Measurements from ENCODE around the gene ORAI3.

Gene ORAI3

GRCh38 chr16:30998852-30999761, 50.2 kb downstream of the ORAI3 start:
- Histone ChIP-seq H3K27me3 (ENCODE audit: control insufficient read depth in 1 of 2, insufficient read depth in 2 of 2, low read length in 2 of 2) (no peaks in the 10 kb centered on the region), H3K27ac (ENCODE audit: low read depth, low read length) (no peak overlapping the region), H3K4me3 (ENCODE audit: low read depth in 1 of 2, low read length in 2 of 2) (no peak overlapping the region), H3K4me1 (ENCODE audit: insufficient read depth, low read length) (peaks cover 4% of the 10 kb centered on the region), H3K36me3 (ENCODE audit: insufficient read depth, low read length) (no peaks in the 10 kb centered on the region), H3K9me3 (ENCODE audit: low read length) (no peaks in the 10 kb centered on the region), H3K9ac (ENCODE audit: low read length) (no peak overlapping the region)

- no peak overlapping the region for H3K9ac ChIP-seq (ENCODE audit: low read length)
- no peak overlapping the region for H3K27ac ChIP-seq (ENCODE audit: low read depth, low read length)
- H3K36me3 ChIP-seq (ENCODE audit: insufficient read depth, low read length) = no peaks in the 10 kb centered on the region
- no peak overlapping the region for H3K4me3 ChIP-seq (ENCODE audit: low read depth in 1 of 2, low read length in 2 of 2)
- H3K27me3 ChIP-seq (ENCODE audit: control insufficient read depth in 1 of 2, insufficient read depth in 2 of 2, low read length in 2 of 2) = no peaks in the 10 kb centered on the region
- H3K9me3 ChIP-seq (ENCODE audit: low read length) = no peaks in the 10 kb centered on the region
- H3K4me1 ChIP-seq (ENCODE audit: insufficient read depth, low read length) = peaks cover 4% of the 10 kb centered on the region
Observed at GRCh38 chr16:31000671-31001382, 52.0 kb downstream of the ORAI3 start.

DNA sequence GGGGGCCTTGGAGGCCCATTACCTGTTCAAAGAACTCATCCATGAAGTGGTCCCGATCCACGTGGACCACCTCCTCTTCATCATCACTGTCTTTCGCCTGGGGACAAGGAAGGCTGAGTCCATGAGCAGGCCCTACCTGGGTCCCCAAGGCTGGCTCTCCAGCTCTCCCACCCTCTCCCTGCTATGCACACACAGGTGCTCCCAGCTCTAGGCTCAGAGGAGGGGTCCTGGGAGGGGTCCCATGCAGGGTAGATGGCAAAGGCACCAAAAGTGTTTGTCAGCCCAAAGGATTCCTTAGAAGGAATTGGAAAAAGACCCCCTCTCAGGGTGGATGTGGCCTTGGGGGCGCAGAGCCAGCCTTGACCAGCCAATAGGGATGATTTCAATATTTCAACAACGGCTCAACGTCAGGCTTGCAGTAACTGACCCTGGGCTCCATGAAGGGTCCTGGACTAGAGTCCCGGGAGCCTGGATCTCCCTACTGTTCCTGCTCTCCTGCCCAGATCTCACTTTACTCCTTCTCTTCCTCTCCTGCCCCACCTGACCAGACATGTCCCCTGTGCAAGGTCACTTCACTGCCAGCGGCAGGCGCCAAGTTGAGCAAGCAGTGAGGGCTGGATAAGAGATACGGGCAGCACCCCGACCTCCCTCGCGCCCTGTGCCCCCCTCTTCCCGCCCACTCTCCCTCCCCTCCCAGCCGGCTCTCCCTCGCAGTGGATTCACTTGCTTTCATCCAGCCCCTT, 52.8 kb downstream of the ORAI3 start:
- no peaks in the 10 kb centered on the region for H3K36me3 ChIP-seq (ENCODE audit: insufficient read depth, low read length)
- no peaks in the 10 kb centered on the region for H3K27me3 ChIP-seq (ENCODE audit: control insufficient read depth in 1 of 2, insufficient read depth in 2 of 2, low read length in 2 of 2)
- H3K9ac ChIP-seq (ENCODE audit: low read length) = no peak overlapping the region
- no peak overlapping the region for H3K4me3 ChIP-seq (ENCODE audit: low read depth in 1 of 2, low read length in 2 of 2)
- H3K27ac ChIP-seq (ENCODE audit: low read depth, low read length) = no peak overlapping the region
- H3K4me1 ChIP-seq (ENCODE audit: insufficient read depth, low read length) = peaks cover 4% of the 10 kb centered on the region
- H3K9me3 ChIP-seq (ENCODE audit: low read length) = no peaks in the 10 kb centered on the region

GRCh38 chr16:31002250-31002700, 53.4 kb downstream of the ORAI3 start:
- H3K4me1 ChIP-seq (ENCODE audit: insufficient read depth, low read length) = peaks cover 4% of the 10 kb centered on the region

GRCh38 chr16:31002862-31003341, 54.0 kb downstream of the ORAI3 start:
- Histone ChIP-seq H3K9me3 (ENCODE audit: low read length) (no peaks in the 10 kb centered on the region), H3K4me1 (ENCODE audit: insufficient read depth, low read length) (no peaks in the 10 kb centered on the region), H3K4me3 (ENCODE audit: low read depth in 1 of 2, low read length in 2 of 2) (no peak overlapping the region), H3K27ac (ENCODE audit: low read depth, low read length) (no peak overlapping the region), H3K27me3 (ENCODE audit: control insufficient read depth in 1 of 2, insufficient read depth in 2 of 2, low read length in 2 of 2) (no peaks in the 10 kb centered on the region), H3K9ac (ENCODE audit: low read length) (no peak overlapping the region), H3K36me3 (ENCODE audit: insufficient read depth, low read length) (no peaks in the 10 kb centered on the region)

More at GRCh38 chr16:31002250-31002700, 53.4 kb downstream of the ORAI3 start:
- Histone ChIP-seq H3K9ac (ENCODE audit: low read length) (no peak overlapping the region), H3K27ac (ENCODE audit: low read depth, low read length) (no peak overlapping the region), H3K36me3 (ENCODE audit: insufficient read depth, low read length) (no peaks in the 10 kb centered on the region), H3K4me3 (ENCODE audit: low read depth in 1 of 2, low read length in 2 of 2) (no peak overlapping the region), H3K27me3 (ENCODE audit: control insufficient read depth in 1 of 2, insufficient read depth in 2 of 2, low read length in 2 of 2) (no peaks in the 10 kb centered on the region), H3K9me3 (ENCODE audit: low read length) (no peaks in the 10 kb centered on the region)

DNA sequence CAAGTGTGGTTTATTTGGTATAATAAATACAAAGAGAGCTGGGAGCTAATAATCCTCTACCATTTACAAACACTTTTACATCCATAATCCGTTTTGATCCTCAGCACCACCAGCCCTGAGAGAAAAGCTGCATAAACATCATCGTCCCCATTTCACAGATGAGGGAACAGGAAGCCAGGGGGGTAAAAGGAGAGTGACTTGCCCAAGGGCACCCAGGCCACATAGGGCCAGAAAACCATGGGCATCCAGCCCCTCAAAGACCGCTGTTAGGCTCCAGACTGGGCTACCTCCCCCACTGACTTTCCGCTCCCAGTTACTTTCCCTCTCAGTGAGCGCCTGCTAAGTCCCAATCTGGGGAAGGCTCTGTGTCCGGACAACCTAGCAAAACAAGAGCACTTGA, 54.9 kb downstream of the ORAI3 start:
- H3K4me3 ChIP-seq (ENCODE audit: low read depth in 1 of 2, low read length in 2 of 2) = no peak overlapping the region
- H3K9ac ChIP-seq (ENCODE audit: low read length) = no peak overlapping the region
- H3K36me3 ChIP-seq (ENCODE audit: insufficient read depth, low read length) = no peaks in the 10 kb centered on the region
- H3K4me1 ChIP-seq (ENCODE audit: insufficient read depth, low read length) = no peaks in the 10 kb centered on the region
- no peak overlapping the region for H3K27ac ChIP-seq (ENCODE audit: low read depth, low read length)
- no peaks in the 10 kb centered on the region for H3K9me3 ChIP-seq (ENCODE audit: low read length)
- peaks cover 0 to 4% of the 10 kb centered on the region in 2 donors for H3K27me3 ChIP-seq (ENCODE audit: control insufficient read depth in 1 of 2, insufficient read depth in 2 of 2, low read length in 2 of 2)

All from muscle layer of colon (tissue), 2 donors.